ENCODE data around the gene GRN.

The GRN gene

DNA sequence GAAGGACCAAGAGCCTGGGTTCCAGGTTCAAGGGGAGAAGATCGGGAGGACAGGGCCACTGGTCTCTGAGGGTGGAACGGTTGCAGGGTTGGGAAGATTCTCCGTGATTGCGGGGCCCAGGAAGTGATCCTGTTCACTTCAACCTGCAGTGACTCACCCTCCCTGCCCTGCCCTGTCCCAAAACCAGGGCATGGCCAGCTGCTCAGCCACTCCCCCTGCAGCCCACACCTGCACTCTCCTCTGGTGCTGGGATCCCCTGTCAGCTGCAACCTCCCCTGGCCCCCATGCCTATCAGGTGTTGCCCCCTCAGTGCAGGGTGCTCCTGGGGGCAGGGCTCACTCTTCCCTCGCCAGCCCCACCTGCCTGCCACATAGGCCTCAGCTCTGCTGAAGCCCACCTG lies 35.6 kb upstream of the GRN start:
- TF ChIP-seq, protein P1, sequence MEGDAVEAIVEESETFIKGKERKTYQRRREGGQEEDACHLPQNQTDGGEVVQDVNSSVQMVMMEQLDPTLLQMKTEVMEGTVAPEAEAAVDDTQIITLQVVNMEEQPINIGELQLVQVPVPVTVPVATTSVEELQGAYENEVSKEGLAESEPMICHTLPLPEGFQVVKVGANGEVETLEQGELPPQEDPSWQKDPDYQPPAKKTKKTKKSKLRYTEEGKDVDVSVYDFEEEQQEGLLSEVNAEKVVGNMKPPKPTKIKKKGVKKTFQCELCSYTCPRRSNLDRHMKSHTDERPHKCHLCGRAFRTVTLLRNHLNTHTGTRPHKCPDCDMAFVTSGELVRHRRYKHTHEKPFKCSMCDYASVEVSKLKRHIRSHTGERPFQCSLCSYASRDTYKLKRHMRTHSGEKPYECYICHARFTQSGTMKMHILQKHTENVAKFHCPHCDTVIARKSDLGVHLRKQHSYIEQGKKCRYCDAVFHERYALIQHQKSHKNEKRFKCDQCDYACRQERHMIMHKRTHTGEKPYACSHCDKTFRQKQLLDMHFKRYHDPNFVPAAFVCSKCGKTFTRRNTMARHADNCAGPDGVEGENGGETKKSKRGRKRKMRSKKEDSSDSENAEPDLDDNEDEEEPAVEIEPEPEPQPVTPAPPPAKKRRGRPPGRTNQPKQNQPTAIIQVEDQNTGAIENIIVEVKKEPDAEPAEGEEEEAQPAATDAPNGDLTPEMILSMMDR (conservative IDR thresholded peaks at IDR 0.05; ENCODE audit: control insufficient read depth, insufficient read depth, low read depth, low read length) = no peak
- H3K4me3 ChIP-seq (ENCODE audit: control insufficient read depth, low read depth, low read length) = no peak overlapping the region
- no peak for DNase-seq (ENCODE audit: low read depth)

DNA sequence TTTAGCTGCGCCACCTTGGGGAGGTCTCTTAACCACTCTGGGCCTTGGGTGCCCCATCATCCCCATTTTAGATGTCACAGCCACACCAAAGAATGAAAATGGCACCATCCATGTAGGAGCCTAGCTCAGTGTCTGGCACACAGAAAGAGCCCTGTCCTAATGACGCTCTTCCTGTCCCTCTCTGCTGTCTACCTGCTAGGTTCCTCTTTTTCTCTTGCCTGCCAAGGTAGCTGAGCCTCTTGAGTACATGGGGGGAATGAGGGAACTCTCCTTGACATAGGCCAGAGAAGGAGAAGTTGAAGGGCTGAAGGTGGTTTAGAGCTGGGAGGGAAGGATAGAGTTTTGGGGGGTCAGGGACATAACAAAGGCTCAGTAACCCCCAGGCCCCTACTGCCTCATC lies 34.9 kb upstream of the GRN start:
- no peak for DNase-seq (ENCODE audit: low read depth)
- TF ChIP-seq, protein P1 (conservative IDR thresholded peaks at IDR 0.05; ENCODE audit: control insufficient read depth, insufficient read depth, low read depth, low read length) = no peak
- H3K4me3 ChIP-seq (ENCODE audit: control insufficient read depth, low read depth, low read length) = no peak overlapping the region

DNA sequence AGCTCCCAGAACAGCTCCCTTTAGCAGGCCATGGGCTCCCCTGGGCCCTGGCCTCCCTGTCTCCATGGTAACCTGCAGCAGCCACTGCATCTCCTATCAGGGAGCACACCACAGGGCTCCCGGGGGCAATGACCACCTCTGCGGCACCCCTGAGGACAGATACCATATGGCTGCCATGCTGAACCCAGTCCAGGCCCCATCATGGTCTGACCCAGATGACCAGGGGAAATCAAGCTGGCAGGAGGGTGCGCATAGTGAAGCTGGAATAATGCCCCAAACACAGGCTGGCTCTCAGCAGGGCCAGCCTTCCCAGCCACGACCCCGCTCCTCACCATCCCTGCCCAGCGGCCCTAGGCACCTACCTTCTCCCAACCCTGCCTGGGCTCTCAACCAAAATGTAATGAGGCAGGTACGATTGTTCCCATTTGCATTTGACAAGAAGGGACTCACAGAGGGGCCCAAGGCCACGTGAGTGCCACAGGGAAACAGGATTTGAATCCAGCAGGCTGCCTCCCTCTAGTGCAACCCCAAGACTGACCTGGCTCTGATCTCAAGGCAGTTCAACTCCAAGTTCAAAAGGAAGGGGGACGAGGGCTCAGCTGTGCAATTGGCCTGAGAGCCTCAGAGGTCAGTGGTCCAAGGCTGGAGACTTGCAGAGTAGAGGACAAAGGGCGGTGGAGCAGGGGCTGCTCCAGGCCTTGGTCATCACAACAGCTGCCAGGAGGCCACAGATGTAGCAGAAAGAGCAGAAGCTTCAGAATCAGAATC lies 34.3 kb upstream of the GRN start:
- no peak for DNase-seq (ENCODE audit: low read depth)
- TF ChIP-seq, protein P1 (conservative IDR thresholded peaks at IDR 0.05; ENCODE audit: control insufficient read depth, insufficient read depth, low read depth, low read length) = no peak
- H3K4me3 ChIP-seq (ENCODE audit: control insufficient read depth, low read depth, low read length) = no peak overlapping the region

DNA sequence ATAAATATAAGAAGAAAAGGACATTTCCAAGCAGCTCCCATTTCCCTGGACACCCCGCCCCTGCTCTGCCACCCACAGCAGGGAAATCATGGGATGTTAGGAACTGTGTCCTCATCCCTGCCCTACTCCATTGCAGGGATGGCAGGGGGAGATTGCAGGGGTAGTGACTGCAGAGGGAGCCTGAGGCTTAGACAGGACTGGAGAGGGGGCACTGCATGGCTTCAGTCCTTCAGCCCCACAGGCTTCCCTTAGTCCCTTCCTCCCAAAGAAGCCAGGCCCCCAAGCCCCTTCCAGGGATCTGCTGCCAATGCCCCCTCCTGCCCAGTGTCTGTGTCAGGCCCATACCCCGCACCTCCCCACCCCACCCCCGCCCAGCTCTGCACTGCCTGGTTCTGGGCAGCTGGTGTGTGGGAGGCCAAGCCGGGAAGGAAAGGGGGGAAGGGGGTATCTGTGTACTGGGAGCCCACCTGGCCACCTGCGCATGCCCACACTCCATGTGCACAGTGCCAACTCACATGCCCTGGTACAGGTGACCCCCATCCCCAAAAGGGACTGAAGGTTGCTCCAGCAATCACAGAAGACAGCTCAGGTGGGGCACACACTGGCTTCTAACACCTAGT lies 33.4 kb upstream of the GRN start:
- DNase-seq (ENCODE audit: low read depth) = no peak
- TF ChIP-seq, protein P1 (conservative IDR thresholded peaks at IDR 0.05; ENCODE audit: control insufficient read depth, insufficient read depth, low read depth, low read length) = no peak
- H3K4me3 ChIP-seq (ENCODE audit: control insufficient read depth, low read depth, low read length) = no peak overlapping the region

DNA sequence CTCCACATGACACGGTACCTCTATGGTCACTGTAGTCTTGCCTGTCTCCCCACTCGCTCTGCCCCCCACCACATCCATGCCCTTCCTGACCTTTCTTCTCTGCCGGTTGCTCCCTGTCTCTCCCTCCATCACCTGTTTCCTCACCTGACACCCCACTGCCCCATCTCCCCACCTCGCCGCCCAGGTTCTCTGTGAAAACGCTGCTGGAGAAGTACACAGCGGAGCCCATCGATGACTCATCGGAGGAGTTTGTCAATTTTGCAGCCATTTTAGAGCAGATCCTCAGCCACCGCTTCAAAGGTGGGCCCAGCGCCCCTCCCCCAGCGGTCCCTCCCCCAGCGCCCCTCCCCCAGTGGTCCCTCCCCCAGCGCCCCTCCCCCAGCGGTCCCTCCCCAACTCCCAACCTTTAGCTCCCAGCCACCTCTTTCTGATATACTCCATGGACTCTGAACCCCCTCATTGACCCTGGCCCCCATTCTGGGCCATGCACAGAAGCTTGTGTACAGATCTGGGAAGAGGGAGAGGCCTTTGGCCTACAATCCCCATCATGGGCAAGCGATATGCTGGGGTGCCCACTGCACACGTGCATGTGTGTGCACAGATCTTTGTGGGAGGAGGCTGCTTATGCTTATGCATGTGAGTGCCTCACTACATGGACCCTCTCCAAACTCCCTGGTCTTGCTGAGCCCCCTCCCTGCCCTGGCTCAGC lies 32.6 kb upstream of the GRN start:
- no peak overlapping the region for H3K4me3 ChIP-seq (ENCODE audit: control insufficient read depth, low read depth, low read length)
- no peak for DNase-seq (ENCODE audit: low read depth)
- TF ChIP-seq, protein P1 (conservative IDR thresholded peaks at IDR 0.05; ENCODE audit: control insufficient read depth, insufficient read depth, low read depth, low read length) = no peak

DNA sequence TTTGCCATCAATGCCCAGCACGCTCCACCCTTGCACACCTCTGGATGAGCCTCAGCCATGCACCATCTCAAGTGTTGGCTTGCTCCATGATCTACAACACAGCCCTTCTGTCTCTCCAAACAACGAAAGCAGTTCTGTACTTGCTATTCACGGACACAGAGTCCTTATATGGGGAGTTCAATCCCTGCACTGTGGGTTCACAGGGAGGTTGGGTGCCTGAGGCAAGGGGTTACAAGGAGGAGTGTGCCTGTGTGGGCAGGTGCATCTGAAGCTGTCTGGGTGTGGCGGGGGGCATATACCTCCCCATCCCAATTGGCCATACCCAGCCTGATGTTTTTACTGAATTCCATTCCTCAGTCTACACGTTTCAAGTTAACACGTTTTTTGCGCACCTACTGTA lies 31.1 kb upstream of the GRN start:
- TF ChIP-seq, protein P1 (conservative IDR thresholded peaks at IDR 0.05; ENCODE audit: control insufficient read depth, insufficient read depth, low read depth, low read length) = no peak
- no peak for DNase-seq (ENCODE audit: low read depth)
- no peak overlapping the region for H3K4me3 ChIP-seq (ENCODE audit: control insufficient read depth, low read depth, low read length)
